HG03039 (cell line): ENCODE results near the gene IFITM1.
"Not testable (repeated sequence)": the region's sequence is repeated elsewhere in the genome, so short reads cannot be mapped to it uniquely, and the experiment has no call there.

ENCODE experiments used
- ATAC-seq: cut with Tn5 transposase; IDR thresholded peaks from one replicate; pipeline ENCODE4 v1.9.1; 2021; ENCODE audit warnings: mild to moderate bottlenecking, moderate library complexity; ENCODE audit not compliant: unreplicated experiment

The IFITM1 gene

GRCh38 chr11:325796-326591, 12.2 kb downstream of the IFITM1 start:
- ATAC-seq, result no peak

GRCh38 chr11:326592-326841, 12.7 kb downstream of the IFITM1 start:
- ATAC-seq, result peak; percentile 13

- ATAC-seq, result peak; percentile 65
These were observed 13.2 kb downstream of the IFITM1 start for GRCh38 chr11:326842-327580.

- no peak for ATAC-seq
These were observed 13.7 kb downstream of the IFITM1 start for GRCh38 chr11:327581-327923.

- ATAC-seq, result no peak
These were observed 14.2 kb downstream of the IFITM1 start for GRCh38 chr11:328012-328411.

- not testable (repeated sequence) for ATAC-seq
These were observed 14.8 kb downstream of the IFITM1 start for GRCh38 chr11:328516-329100.

GRCh38 chr11:329886-330253, 16.0 kb downstream of the IFITM1 start:
- no peak for ATAC-seq

GRCh38 chr11:330307-330693, 16.5 kb downstream of the IFITM1 start:
- ATAC-seq, result no peak

- no peak for ATAC-seq
These were observed 17.0 kb downstream of the IFITM1 start for GRCh38 chr11:330694-331357.

- ATAC-seq, result no peak
These were observed 17.7 kb downstream of the IFITM1 start for GRCh38 chr11:331358-332060.

GRCh38 chr11:332651-333480, 19.0 kb downstream of the IFITM1 start:
- ATAC-seq, result no peak

- not testable (repeated sequence) for ATAC-seq
These were observed 19.9 kb downstream of the IFITM1 start for GRCh38 chr11:333616-334263.

GRCh38 chr11:334264-334994, 20.6 kb downstream of the IFITM1 start:
- no peak for ATAC-seq

GRCh38 chr11:335779-336658, 22.2 kb downstream of the IFITM1 start:
- no peak for ATAC-seq

- no peak for ATAC-seq
These were observed 22.9 kb downstream of the IFITM1 start for GRCh38 chr11:336659-337198.

- no peak for ATAC-seq
These were observed 23.9 kb downstream of the IFITM1 start for GRCh38 chr11:337711-338110.

- no peak for ATAC-seq
These were observed 26.1 kb downstream of the IFITM1 start for GRCh38 chr11:339963-340362.
